ENCODE data around the gene MAP3K14.

GRCh38 chr17:45287526-45288500, 29.0 kb downstream of the MAP3K14 start:
- no peak for TF ChIP-seq MAX (IDR thresholded peaks at IDR 0.05; ENCODE audit: low read depth, low read length)
- no peak for TF ChIP-seq SRF (IDR thresholded peaks at IDR 0.05; ENCODE audit: low read depth in 2 of 2, low read length in 2 of 2)
- no peak for TF ChIP-seq MYC (IDR thresholded peaks at IDR 0.05; ENCODE audit: insufficient read depth, insufficient read length, insufficient replicate concordance, low read length, severe bottlenecking)
- TF ChIP-seq CEBPB (IDR thresholded peaks at IDR 0.05; ENCODE audit: borderline replicate concordance in 1 of 2, low read depth in 2 of 2, low read length in 2 of 2) = no peak
- no peak for TF ChIP-seq CBFB (IDR thresholded peaks at IDR 0.05; ENCODE audit: low read depth)
- no peak for TF ChIP-seq ZNF24 (IDR thresholded peaks at IDR 0.05)
- no peak for TF ChIP-seq YY1 (IDR thresholded peaks at IDR 0.05; ENCODE audit: low read depth, low read length)
- TF ChIP-seq SP1 (IDR thresholded peaks at IDR 0.05; ENCODE audit: low read depth, low read length) = no peak
- TF ChIP-seq REST (IDR thresholded peaks at IDR 0.05; ENCODE audit: low read depth, low read length) = no peak
- TF ChIP-seq ATF3 (IDR thresholded peaks at IDR 0.05; ENCODE audit: borderline replicate concordance, extremely low read depth, low read depth, low read length) = no peak
- TF ChIP-seq USF2 (IDR thresholded peaks at IDR 0.05; ENCODE audit: borderline replicate concordance, low read depth, low read length) = no peak

Measured in GM12878 (cell line).